Hepatocyte (in vitro differentiated cells): ENCODE data around the gene NDST3. TPM values are rescaled to one million over a fixed set of nuclear protein-coding genes. Genes with fewer than 3 reads are reported as not detected.

Experiments used
- DNase-seq: peaks from one replicate; pipeline ENCODE4 v3.0.0-alpha.2; 2016; ENCODE audit warnings: low spot score
- H2AFZ ChIP-seq: fragments of 200-600 bp; sonication (generic); 2 replicates; pipeline ENCODE4 v1.6.0; 2016; ENCODE audit warnings: antibody characterized with exemption, mild to moderate bottlenecking
- H3K27ac ChIP-seq: fragments of 200-600 bp; sonication (generic); 2 replicates; pipeline ENCODE4 v1.5.1; 2016; ENCODE audit warnings: mild to moderate bottlenecking
- H3K27me3 ChIP-seq: fragments of 200-600 bp; sonication (generic); 2 replicates; pipeline ENCODE4 v1.6.1; 2016
- H3K36me3 ChIP-seq: fragments of 200-600 bp; sonication (generic); replicated peaks from 2 replicates; pipeline ENCODE4 v1.5.1; 2016; ENCODE audit warnings: low read depth; ENCODE audit not compliant: insufficient read depth
- H3K4me1 ChIP-seq: fragments of 200-600 bp; sonication (generic); 2 replicates; pipeline ENCODE4 v1.5.1; 2016; ENCODE audit warnings: mild to moderate bottlenecking, moderate library complexity; ENCODE audit not compliant: insufficient read depth
- H3K4me2 ChIP-seq: fragments of 200-600 bp; sonication (generic); 2 replicates; pipeline ENCODE4 v1.6.0; 2016
- H3K4me3 ChIP-seq: fragments of 200-600 bp; sonication (generic); 2 replicates; pipeline ENCODE4 v1.5.1; 2016; ENCODE audit warnings: mild to moderate bottlenecking
- H3K79me2 ChIP-seq: fragments of 200-600 bp; sonication (generic); 2 replicates; pipeline ENCODE4 v1.6.0; 2017; ENCODE audit warnings: mild to moderate bottlenecking
- H3K9me2 ChIP-seq: fragments of 200-600 bp; sonication (generic); replicated peaks from 2 replicates; pipeline ENCODE4 v1.6.0; 2017; ENCODE audit warnings: mild to moderate bottlenecking; ENCODE audit not compliant: insufficient read depth
- H3K9me3 ChIP-seq: fragments of 200-600 bp; sonication (generic); 2 replicates; pipeline ENCODE4 v1.5.1; 2016; ENCODE audit warnings: low read depth, mild to moderate bottlenecking
- H4K20me1 ChIP-seq: fragments of 200-600 bp; sonication (generic); 2 replicates; pipeline ENCODE4 v1.6.0; 2016; ENCODE audit warnings: mild to moderate bottlenecking; ENCODE audit not compliant: insufficient read depth, poor library complexity, severe bottlenecking
- EZH2 ChIP-seq: fragments of 200-600 bp; sonication (generic); IDR thresholded peaks from 2 replicates; pipeline ENCODE4 v1.6.1; 2016; ENCODE audit warnings: antibody characterized with exemption, mild to moderate bottlenecking, borderline replicate concordance
- EZH2phosphoT487 ChIP-seq: fragments of 200-600 bp; sonication (generic); IDR thresholded peaks from one replicate; pipeline ENCODE4 v1.6.1; 2018; ENCODE audit warnings: antibody characterized with exemption, mild to moderate bottlenecking, low read depth, moderate library complexity; ENCODE audit not compliant: unreplicated experiment, severe bottlenecking
- WGBS: methylation state at CpG from one replicate; pipeline ENCODE4 v1.1.6; 2016; ENCODE audit warnings: low lambda C conversion rate; ENCODE audit errors: missing lambda C conversion rate; 5-methylcytosine and 5-hydroxymethylcytosine counted together
- polyA plus RNA-seq: library from polyadenylated mRNA; unstranded; fragments of >200 nt; fragmentation: Nextera tagmentation; extraction: Ambion mirVana; gene quantifications from 2 replicates; pipeline ENCODE4 v1.2.1, GENCODE V29; 2016
- total RNA-seq: library from RNA; depleted of rRNA; stranded (reverse); fragments of >200 nt; gene quantifications from 2 replicates; pipeline ENCODE4 v1.2.3, GENCODE V29; 2014
- TF ChIP-seq, protein P1 (sequence below): fragments of 200-600 bp; sonication (generic); IDR thresholded peaks from 2 replicates; pipeline ENCODE4 v1.5.1; 2016; ENCODE audit warnings: antibody characterized with exemption, mild to moderate bottlenecking; ENCODE audit not compliant: poor library complexity

Gene NDST3
- total and polyA plus RNA-seq, 2 experiments from 2014 or later = 1.3 to 1.6 TPM

DNA sequence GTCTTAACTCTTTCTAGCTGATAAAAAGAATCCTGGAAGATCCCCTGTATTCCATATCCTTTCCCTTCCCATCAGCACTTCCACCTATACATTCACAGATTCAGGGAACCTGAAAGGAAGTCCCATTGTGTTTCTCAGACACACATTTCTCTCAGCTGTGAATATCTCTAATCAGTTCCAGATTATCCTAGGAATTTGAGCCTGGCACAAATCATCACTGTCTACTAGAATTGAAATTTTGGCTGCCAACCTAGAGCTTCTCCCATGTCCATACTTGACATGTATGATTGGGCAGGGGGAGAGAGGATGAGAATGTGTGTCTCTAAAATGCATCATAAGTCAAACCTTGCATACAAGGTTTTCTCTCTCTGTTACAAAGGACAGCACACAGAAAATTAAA lies 53.1 kb downstream of the NDST3 start:
- Histone ChIP-seq H3K36me3 (no peaks in the 10 kb centered on the region), H3K27me3 (no peaks in the 10 kb centered on the region), H4K20me1 (no peaks in the 10 kb centered on the region), H3K9me2 (no peaks in the 10 kb centered on the region), H3K4me2 (no peak overlapping the region), H3K27ac (no peak overlapping the region), H2AFZ (no peak overlapping the region), H3K4me3 (no peak overlapping the region), H3K4me1 (no peaks in the 10 kb centered on the region), H3K9me3 (no peaks in the 10 kb centered on the region), H3K79me2 (no peaks in the 10 kb centered on the region)
- TF ChIP-seq EZH2 = no peak
- no peak for TF ChIP-seq EZH2phosphoT487
- TF ChIP-seq, protein P1, sequence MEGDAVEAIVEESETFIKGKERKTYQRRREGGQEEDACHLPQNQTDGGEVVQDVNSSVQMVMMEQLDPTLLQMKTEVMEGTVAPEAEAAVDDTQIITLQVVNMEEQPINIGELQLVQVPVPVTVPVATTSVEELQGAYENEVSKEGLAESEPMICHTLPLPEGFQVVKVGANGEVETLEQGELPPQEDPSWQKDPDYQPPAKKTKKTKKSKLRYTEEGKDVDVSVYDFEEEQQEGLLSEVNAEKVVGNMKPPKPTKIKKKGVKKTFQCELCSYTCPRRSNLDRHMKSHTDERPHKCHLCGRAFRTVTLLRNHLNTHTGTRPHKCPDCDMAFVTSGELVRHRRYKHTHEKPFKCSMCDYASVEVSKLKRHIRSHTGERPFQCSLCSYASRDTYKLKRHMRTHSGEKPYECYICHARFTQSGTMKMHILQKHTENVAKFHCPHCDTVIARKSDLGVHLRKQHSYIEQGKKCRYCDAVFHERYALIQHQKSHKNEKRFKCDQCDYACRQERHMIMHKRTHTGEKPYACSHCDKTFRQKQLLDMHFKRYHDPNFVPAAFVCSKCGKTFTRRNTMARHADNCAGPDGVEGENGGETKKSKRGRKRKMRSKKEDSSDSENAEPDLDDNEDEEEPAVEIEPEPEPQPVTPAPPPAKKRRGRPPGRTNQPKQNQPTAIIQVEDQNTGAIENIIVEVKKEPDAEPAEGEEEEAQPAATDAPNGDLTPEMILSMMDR = no peak
- DNase-seq = no peak

DNA sequence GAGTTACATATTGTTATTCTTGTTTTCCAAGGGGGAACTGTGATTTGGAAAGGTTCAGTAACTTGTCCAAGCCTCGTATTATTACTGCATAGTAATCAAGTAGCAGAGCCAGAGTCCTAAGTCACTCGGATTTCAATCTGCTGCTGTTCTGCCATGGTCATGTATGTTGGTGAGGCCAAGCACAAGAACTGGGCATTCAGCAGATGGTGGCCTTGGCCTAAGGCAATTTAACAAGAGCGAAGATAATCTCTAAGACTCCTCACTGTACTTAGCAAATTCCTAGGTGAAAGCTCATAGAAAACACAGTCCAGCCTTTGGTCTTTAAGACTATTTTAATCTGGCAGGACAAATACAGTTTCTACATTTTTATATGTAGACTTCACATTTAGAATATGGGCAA lies 64.8 kb downstream of the NDST3 start:
- no peak overlapping the region for H3K4me2 ChIP-seq
- no peaks in the 10 kb centered on the region for H3K9me2 ChIP-seq
- H3K79me2 ChIP-seq = no peaks in the 10 kb centered on the region
- H3K4me1 ChIP-seq = no peaks in the 10 kb centered on the region
- DNase-seq = no peak
- H3K36me3 ChIP-seq = no peaks in the 10 kb centered on the region
- H3K9me3 ChIP-seq = no peaks in the 10 kb centered on the region
- no peaks in the 10 kb centered on the region for H3K27me3 ChIP-seq
- no peak overlapping the region for H3K4me3 ChIP-seq
- 80% methylated on average over 3 of the region's 3 CpGs for WGBS
- TF ChIP-seq, protein P1 = no peak
- TF ChIP-seq EZH2phosphoT487 = no peak
- no peak for TF ChIP-seq EZH2
- no peak overlapping the region for H3K27ac ChIP-seq
- H2AFZ ChIP-seq = no peak overlapping the region
- H4K20me1 ChIP-seq = no peaks in the 10 kb centered on the region

DNA sequence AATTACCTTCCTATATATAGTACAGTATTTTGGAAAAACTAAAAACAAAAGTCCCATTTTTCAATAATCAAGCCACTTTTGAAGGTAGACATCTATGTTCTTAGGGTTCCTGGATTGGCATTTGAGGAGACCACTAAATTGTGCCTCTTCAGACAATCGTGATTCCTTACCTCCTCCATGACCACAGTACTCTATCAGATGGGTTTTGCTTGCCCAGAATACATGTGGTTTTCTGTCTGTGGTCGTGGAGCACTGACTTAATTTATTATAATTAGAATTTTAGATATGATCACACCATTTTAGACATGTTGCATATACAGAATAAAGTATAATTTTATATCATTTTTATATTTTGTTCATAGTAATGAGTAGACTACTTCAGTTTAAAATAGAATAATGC lies 67.9 kb downstream of the NDST3 start:
- H3K36me3 ChIP-seq = no peaks in the 10 kb centered on the region

More for the DNA sequence above, 67.9 kb downstream of the NDST3 start:
- H3K79me2 ChIP-seq = no peaks in the 10 kb centered on the region
- H3K9me2 ChIP-seq = no peaks in the 10 kb centered on the region
- no peaks in the 10 kb centered on the region for H3K27me3 ChIP-seq
- no peak overlapping the region for H3K4me3 ChIP-seq
- H4K20me1 ChIP-seq = no peaks in the 10 kb centered on the region
- 76% methylated on average over 2 of the region's 2 CpGs for WGBS
- H3K4me1 ChIP-seq = no peaks in the 10 kb centered on the region
- H3K27ac ChIP-seq = no peak overlapping the region
- no peaks in the 10 kb centered on the region for H3K9me3 ChIP-seq
- H2AFZ ChIP-seq = no peak overlapping the region
- TF ChIP-seq EZH2phosphoT487 (no peak), EZH2 (no peak)
- TF ChIP-seq, protein P1 = no peak
- DNase-seq = no peak
- no peak overlapping the region for H3K4me2 ChIP-seq
